Measurements from ENCODE around the gene COL20A1. TPM values are rescaled to one million over a fixed set of nuclear protein-coding genes. Genes with fewer than 3 reads are reported as not detected.

COL20A1 gene
- total RNA-seq, 1 donor = not detected

DNA sequence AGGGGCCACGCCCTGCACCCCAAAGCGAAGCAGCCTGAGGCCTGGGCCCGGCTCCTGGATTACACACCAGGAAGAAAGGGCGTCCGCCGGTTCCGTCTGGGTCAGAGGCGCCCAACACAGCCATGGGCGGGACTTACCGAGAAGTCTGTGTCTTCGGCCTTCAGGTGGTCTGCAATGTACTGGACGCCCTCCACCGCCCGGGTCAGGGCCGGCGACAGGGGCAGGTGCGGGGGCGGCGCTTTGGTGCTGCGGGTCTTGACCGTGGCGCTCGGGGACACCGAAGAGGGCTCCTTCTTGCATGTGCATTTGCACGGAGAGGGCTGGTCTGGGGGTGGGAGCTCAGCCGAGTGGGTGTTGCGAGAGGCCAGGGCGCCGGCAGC lies 56.5 kb downstream of the COL20A1 start:
- TF ChIP-seq, protein P1, sequence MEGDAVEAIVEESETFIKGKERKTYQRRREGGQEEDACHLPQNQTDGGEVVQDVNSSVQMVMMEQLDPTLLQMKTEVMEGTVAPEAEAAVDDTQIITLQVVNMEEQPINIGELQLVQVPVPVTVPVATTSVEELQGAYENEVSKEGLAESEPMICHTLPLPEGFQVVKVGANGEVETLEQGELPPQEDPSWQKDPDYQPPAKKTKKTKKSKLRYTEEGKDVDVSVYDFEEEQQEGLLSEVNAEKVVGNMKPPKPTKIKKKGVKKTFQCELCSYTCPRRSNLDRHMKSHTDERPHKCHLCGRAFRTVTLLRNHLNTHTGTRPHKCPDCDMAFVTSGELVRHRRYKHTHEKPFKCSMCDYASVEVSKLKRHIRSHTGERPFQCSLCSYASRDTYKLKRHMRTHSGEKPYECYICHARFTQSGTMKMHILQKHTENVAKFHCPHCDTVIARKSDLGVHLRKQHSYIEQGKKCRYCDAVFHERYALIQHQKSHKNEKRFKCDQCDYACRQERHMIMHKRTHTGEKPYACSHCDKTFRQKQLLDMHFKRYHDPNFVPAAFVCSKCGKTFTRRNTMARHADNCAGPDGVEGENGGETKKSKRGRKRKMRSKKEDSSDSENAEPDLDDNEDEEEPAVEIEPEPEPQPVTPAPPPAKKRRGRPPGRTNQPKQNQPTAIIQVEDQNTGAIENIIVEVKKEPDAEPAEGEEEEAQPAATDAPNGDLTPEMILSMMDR (IDR thresholded peaks at IDR 0.05; ENCODE audit: insufficient read depth, low read length) = no peak
- DNase-seq (ENCODE audit: low read depth) = no peak
- H3K4me3 ChIP-seq (ENCODE audit: low read depth, low read length) = no peak overlapping the region

DNA sequence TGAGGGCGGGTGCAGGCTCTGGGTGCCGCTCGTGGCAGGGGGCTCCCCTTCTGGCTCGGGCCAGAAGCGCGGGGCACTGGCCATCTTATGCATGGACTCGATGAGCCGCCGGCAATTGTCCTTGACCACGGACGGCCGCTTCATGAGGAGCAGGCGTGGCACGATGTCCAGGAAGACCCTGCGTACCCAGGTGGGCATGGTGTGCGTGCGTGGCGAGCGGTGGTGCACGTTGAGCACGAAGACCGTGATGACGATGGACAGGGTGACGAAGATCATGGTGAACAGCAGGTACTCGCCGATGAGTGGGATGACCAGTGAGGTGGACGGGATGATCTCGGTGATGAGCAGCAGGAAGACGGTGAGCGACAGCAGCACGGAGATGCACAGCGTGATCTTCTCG lies 57.2 kb downstream of the COL20A1 start:
- no peak overlapping the region for H3K4me3 ChIP-seq (ENCODE audit: low read depth, low read length)
- TF ChIP-seq, protein P1 (IDR thresholded peaks at IDR 0.05; ENCODE audit: insufficient read depth, low read length) = no peak
- DNase-seq (ENCODE audit: low read depth) = no peak

DNA sequence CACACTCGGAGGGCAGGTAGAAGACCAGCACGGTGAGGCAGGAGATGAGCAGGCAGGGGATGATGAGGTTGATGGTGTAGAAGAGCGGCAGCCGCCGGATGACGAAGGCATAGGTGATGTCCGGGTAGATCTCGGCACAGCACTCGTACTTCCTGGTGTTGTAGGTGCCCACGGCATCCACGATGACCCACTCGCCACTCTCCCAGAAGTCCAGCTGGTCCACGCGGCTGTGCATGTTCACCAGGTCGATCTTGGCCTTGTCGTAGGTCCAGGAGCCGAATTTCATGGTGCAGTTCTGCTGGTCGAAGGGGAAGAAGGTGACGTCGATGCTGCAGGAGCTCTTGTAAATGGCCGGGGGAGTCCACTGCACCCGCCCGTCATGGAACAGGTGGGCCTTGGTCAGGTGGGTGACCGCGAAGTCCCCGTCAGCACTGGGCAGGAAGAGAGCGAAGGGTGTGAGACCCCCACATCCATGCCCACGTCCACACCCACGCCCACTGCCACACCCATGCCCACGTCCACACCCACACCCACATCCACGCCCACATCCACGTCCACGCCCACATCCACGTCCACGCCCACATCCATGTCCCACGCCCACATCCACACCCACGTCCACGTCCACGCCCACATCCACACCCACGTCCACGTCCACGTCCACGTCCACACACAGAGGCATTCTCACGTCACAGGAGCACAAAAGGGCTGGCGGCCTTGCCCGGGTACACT lies 57.8 kb downstream of the COL20A1 start:
- H3K4me3 ChIP-seq (ENCODE audit: low read depth, low read length) = no peak overlapping the region
- TF ChIP-seq, protein P1 (IDR thresholded peaks at IDR 0.05; ENCODE audit: insufficient read depth, low read length) = no peak
- no peak for DNase-seq (ENCODE audit: low read depth)

DNA sequence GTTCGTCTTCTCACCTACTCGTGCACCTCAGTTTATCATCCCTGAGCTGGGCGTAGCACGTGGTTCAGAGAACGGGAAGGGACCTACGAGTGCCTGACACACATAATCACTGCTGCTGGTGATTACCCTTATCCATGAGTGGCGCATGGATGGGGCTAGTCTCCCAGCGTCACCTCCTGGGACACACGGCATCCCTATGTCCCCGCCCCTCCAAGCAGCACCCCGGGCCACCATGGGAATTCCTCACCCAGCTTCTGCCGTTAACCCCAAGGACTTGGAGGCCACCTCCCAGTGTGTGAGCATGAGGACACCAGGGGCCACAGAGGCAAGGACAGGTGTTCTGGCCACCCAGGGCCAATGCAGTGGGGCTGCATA lies 58.3 kb downstream of the COL20A1 start:
- DNase-seq (ENCODE audit: low read depth) = no peak
- H3K4me3 ChIP-seq (ENCODE audit: low read depth, low read length) = no peak overlapping the region
- TF ChIP-seq, protein P1 (IDR thresholded peaks at IDR 0.05; ENCODE audit: insufficient read depth, low read length) = no peak

DNA sequence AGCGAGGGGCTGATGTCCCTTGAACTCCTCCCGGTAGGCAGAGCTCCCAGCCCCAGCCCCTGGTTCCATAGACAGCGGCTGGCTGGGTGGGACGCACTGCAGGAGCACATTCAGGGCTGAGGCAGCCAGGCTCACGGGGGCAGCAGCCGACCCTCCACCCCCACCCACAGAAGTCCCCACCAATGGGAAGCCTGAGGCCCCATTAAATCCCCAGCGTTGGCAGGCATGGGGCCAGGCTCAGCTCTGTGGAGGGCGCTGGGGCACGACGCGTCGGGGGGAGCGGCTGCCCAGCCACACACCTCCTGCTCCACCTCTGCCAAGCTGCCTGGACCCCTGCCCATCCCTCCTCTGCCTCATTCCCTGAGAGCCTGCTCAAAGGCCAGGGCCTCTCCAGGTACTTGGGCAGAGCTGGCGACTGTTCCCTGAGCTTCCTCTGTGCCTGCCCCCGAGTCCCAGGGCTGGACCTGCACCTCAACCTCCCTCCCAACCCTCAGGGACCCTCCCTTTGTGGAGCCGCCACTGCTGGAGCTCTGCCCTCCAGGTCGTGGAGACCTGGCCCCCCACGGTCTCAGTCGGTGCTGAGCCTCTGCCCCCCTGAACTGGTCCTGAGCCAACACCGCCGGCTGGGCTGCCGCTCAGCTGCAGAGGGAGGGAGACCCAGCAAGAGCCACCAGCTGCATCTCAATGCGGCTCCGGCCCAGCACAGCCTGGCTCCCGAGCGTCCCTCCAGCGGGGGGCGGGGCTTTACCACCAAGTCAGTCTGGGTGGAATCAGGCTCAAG lies 59.0 kb downstream of the COL20A1 start:
- TF ChIP-seq, protein P1 (IDR thresholded peaks at IDR 0.05; ENCODE audit: insufficient read depth, low read length) = no peak
- no peak for DNase-seq (ENCODE audit: low read depth)

DNA sequence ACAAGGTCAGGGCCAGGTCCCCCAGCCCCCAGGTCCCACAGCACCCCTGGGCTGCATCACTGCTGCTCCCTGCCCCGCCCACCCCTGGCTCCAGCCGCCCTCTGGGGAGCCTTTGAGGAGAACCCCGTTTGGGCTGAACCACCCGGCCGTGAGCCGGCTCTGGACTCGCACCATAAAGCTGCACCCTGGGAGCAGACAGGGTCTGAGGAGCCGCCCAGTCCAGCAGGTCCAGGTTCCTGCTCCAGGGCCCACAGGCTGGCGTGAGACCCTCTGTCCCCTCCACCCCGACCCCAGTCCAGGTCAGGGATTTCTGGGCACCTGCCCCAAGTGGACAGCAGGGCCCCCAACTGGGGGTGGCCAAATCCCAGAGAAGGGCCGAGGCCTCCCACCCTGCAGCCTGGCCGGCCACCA lies 59.8 kb downstream of the COL20A1 start:
- TF ChIP-seq, protein P1 (IDR thresholded peaks at IDR 0.05; ENCODE audit: insufficient read depth, low read length) = no peak
- no peak overlapping the region for H3K4me3 ChIP-seq (ENCODE audit: low read depth, low read length)
- no peak for DNase-seq (ENCODE audit: low read depth)

More for the DNA sequence above, 59.0 kb downstream of the COL20A1 start:
- no peak overlapping the region for H3K4me3 ChIP-seq (ENCODE audit: low read depth, low read length)
